Measurements from ENCODE around the gene MAPK10. TPM values are rescaled to one million over a fixed set of nuclear protein-coding genes. Genes with fewer than 3 reads are reported as not detected.

MAPK10 gene
- total RNA-seq, 6 experiments from 2014 or later = 0.79 to 1.8 (median 1.1) TPM

DNA sequence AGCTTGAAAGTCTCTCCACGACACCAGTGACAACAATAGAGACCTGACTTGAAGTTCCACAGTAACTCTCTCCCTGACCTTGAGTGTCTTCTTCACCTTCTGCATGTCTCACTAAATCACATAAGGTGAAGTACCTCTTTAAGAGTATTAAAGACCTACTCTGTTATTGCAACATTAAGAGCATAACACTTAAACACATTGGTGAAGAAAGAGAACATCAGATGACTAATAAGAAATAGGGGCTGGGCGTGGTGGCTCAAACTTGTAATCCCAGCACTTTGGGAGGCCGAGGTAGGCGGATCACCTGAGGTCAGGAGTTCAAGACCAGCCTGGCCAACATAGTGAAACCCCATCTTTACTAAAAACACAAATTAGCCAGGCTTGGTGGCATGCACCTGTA, 33.9 kb upstream of the MAPK10 start:
- H3K4me3 Mint-ChIP-seq = no peak overlapping the region
- H3K27me3 Mint-ChIP-seq (ENCODE audit: insufficient read depth) = no peaks in the 10 kb centered on the region
- TF ChIP-seq, protein P1, sequence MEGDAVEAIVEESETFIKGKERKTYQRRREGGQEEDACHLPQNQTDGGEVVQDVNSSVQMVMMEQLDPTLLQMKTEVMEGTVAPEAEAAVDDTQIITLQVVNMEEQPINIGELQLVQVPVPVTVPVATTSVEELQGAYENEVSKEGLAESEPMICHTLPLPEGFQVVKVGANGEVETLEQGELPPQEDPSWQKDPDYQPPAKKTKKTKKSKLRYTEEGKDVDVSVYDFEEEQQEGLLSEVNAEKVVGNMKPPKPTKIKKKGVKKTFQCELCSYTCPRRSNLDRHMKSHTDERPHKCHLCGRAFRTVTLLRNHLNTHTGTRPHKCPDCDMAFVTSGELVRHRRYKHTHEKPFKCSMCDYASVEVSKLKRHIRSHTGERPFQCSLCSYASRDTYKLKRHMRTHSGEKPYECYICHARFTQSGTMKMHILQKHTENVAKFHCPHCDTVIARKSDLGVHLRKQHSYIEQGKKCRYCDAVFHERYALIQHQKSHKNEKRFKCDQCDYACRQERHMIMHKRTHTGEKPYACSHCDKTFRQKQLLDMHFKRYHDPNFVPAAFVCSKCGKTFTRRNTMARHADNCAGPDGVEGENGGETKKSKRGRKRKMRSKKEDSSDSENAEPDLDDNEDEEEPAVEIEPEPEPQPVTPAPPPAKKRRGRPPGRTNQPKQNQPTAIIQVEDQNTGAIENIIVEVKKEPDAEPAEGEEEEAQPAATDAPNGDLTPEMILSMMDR (IDR thresholded peaks at IDR 0.05) = no peak
- no peaks in the 10 kb centered on the region for H3K36me3 Mint-ChIP-seq (ENCODE audit: low read depth)
- no peaks in the 10 kb centered on the region for H3K9me3 Mint-ChIP-seq
- H3K4me1 Mint-ChIP-seq (ENCODE audit: low read depth) = no peaks in the 10 kb centered on the region
- no peak overlapping the region for H3K27ac Mint-ChIP-seq
- no peak for DNase-seq

DNA sequence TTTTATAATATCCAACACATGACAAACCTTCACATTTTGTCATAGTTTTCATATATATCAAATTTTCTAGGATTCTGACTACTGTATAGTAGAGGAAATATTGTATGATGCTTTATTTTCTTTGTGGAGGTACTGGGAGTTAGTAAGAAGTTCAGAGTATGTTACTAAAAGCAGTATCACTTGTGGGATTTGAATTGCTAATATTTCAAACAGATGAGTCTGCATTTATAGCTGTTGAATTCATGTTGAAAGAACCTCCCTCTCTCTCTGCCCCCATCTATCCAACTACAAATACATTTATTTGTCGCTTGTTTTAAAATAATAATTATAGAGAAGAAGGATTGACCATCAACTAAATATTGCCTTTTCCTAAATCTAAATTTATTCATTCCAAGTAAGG, 29.8 kb upstream of the MAPK10 start:
- no peaks in the 10 kb centered on the region for H3K27me3 Mint-ChIP-seq (ENCODE audit: insufficient read depth)
- no peak overlapping the region for H3K4me3 Mint-ChIP-seq
- no peak overlapping the region for H3K27ac Mint-ChIP-seq
- H3K4me1 Mint-ChIP-seq (ENCODE audit: low read depth) = no peaks in the 10 kb centered on the region
- no peaks in the 10 kb centered on the region for H3K36me3 Mint-ChIP-seq (ENCODE audit: low read depth)
- DNase-seq = no peak
- TF ChIP-seq, protein P1 (IDR thresholded peaks at IDR 0.05) = no peak
- H3K9me3 Mint-ChIP-seq = no peaks in the 10 kb centered on the region

DNA sequence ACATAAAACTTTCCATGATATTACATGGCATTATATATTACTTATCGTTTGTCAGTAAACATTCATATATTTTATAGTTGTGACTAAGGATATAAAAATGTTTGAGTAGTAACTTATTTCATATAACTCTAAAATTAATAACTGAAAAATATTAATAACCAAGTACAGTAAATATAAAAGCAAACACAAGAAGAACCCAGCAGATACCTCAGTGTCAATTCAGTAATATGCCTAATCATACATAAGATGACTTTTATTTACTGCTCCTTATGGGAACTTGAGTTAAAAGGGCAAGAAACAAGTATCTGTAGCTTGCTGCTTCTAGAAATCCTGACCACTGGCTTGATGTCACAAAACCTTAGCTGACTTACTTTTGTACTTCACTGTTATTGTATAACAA, 28.4 kb upstream of the MAPK10 start:
- TF ChIP-seq, protein P1 (IDR thresholded peaks at IDR 0.05) = no peak
- H3K36me3 Mint-ChIP-seq (ENCODE audit: low read depth) = no peaks in the 10 kb centered on the region
- H3K27me3 Mint-ChIP-seq (ENCODE audit: insufficient read depth) = no peaks in the 10 kb centered on the region; the same call in 1 of the 2 replicates
- H3K4me1 Mint-ChIP-seq (ENCODE audit: low read depth) = no peaks in the 10 kb centered on the region
- DNase-seq = no peak
- no peak overlapping the region for H3K27ac Mint-ChIP-seq
- H3K9me3 Mint-ChIP-seq = no peaks in the 10 kb centered on the region
- no peak overlapping the region for H3K4me3 Mint-ChIP-seq

DNA sequence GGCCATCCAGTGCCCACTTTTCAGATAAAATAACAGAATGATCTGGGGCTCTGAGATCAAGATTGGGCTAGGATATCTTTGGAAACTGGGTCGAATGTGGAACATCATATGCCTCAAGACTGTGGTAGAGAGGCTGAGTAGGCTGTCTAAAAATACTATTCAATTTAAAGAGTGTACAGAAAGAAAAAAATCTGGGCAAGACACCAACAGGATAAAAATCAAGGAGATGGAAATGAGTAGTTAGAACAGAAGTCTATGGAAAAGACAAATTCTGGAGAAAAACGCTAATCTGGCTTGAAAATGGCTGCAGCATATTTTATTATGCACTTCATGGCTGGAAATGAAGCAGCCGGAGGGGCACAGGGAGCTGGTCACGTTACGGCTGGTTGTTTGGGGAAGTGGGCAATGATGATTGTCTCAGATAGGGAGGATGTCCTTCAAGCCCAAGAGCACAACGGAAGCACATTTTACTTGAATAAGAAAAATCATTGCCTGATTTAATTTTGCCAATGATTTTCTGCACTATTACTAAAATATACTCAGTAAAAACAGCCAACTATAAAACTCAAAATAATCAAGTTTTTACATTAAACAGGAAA, 27.1 kb upstream of the MAPK10 start:
- H3K4me1 Mint-ChIP-seq (ENCODE audit: low read depth) = no peaks in the 10 kb centered on the region
- H3K9me3 Mint-ChIP-seq = no peaks in the 10 kb centered on the region
- no peak for DNase-seq
- H3K36me3 Mint-ChIP-seq (ENCODE audit: low read depth) = no peaks in the 10 kb centered on the region
- TF ChIP-seq, protein P1 (IDR thresholded peaks at IDR 0.05) = no peak
- no peak overlapping the region for H3K4me3 Mint-ChIP-seq
- H3K27me3 Mint-ChIP-seq (ENCODE audit: insufficient read depth) = no peaks in the 10 kb centered on the region; the same call in 1 of the 2 replicates
- no peak overlapping the region for H3K27ac Mint-ChIP-seq

DNA sequence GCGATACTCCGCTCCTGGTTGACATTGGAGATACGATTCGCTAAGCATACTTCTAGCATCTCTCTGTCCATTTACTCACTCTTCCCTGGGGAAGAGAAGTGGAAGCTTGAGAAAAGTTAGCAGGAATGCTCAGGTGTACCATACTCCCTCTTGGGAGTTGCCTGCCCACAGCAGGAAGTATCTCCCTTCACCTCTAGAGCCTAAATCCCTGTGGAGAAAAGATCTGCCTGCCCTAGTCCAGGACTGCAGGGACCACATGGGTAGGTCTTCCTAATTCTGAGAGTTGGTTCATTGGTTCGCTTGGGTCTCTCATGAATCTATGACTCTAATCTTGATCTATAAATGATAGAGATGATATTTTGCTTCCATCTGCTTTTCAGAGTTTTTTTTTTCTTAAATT, 26.3 kb upstream of the MAPK10 start:
- Mint-ChIP-seq H3K4me1 (ENCODE audit: low read depth) (no peaks in the 10 kb centered on the region), H3K36me3 (ENCODE audit: low read depth) (no peaks in the 10 kb centered on the region), H3K9me3 (no peaks in the 10 kb centered on the region), H3K4me3 (no peak overlapping the region), H3K27ac (no peak overlapping the region), H3K27me3 (ENCODE audit: insufficient read depth) (no peaks in the 10 kb centered on the region; the same call in 1 of the 2 replicates)
- DNase-seq = no peak
- TF ChIP-seq, protein P1 (IDR thresholded peaks at IDR 0.05) = no peak
